ENCODE results near the gene CARD16. TPM values are rescaled to one million over a fixed set of nuclear protein-coding genes. Genes with fewer than 3 reads are reported as not detected.
"Not testable (repeated sequence)": the region's sequence is repeated elsewhere in the genome, so short reads cannot be mapped to it uniquely, and the experiment has no call there.

CARD16 gene
- total RNA-seq, 2 experiments from 2014 or later: 8.6 to 10.5 TPM

DNA sequence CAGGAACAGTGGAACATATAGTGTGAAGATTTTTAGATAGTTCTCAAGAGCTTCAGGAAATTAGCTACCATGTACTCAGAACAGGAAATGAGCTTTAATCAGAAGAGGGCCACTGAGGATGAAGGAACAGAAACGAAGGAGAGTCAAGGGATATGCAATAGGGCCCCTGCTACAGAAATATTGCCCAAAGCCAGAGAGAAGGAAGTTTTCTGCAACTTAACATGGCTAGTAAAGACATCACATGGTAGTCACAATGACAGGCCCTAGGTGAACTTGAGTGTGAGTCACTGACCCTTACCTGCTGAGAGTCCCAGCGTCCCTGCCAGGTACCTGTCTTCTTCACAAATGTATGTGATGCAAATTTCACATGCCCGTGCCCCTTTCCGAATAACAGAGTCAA is 25.2 kb upstream of the CARD16 start:
- Mint-ChIP-seq H3K9me3 (no peaks in the 10 kb centered on the region), H3K4me3 (peak overlapping the region; percentile 67), H3K27me3 (no peaks in the 10 kb centered on the region), H3K4me1 (ENCODE audit: low read depth) (peaks cover 36% of the 10 kb centered on the region), H3K36me3 (no peaks in the 10 kb centered on the region), H3K27ac (peak overlapping the region; percentile 50)
- ChIA-PET POLR2A (no interaction called here), CTCF (no interaction called here)
- peak; percentile 12 for DNase-seq
- intact Hi-C loops (cut with micrococcal nuclease): loop anchor here (2.0 kb wide), 2 partner anchors 16 to 24 kb away; no protein-coding TSS in a partner anchor

DNA sequence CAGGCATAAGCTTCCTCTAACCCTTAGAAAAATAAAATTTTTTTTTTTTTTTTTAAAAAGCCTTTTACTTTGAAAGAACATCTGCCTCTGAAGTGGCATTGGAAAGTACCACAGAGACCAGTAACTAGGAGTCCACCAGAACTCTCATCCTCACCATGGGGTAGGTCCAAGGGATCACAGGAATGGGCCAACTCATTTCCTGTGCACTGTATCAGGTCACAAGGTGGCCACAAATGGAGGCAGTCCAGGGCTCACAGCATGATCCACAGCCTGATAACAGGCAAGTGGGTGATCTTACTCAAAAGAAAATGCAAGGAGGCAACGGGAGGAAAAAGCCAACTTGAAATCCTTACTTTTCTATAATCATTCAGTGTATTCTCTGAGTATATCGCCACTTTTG is 24.6 kb upstream of the CARD16 start:
- POLR2A ChIA-PET: interaction anchor here (0.6 kb wide), 1 partner anchor 93 kb away, joined by 3 read pairs; no protein-coding TSS in a partner anchor
- H3K4me3 Mint-ChIP-seq, DNase-seq, H3K27me3 Mint-ChIP-seq, CTCF ChIA-PET, H3K36me3 Mint-ChIP-seq, H3K9me3 Mint-ChIP-seq, H3K27ac Mint-ChIP-seq: not testable (repeated sequence)
- peaks cover 36% of the 10 kb centered on the region for H3K4me1 Mint-ChIP-seq (ENCODE audit: low read depth)
- intact Hi-C loops (cut with micrococcal nuclease): loop anchor here (2.0 kb wide), 2 partner anchors 15 to 23 kb away; no protein-coding TSS in a partner anchor

DNA sequence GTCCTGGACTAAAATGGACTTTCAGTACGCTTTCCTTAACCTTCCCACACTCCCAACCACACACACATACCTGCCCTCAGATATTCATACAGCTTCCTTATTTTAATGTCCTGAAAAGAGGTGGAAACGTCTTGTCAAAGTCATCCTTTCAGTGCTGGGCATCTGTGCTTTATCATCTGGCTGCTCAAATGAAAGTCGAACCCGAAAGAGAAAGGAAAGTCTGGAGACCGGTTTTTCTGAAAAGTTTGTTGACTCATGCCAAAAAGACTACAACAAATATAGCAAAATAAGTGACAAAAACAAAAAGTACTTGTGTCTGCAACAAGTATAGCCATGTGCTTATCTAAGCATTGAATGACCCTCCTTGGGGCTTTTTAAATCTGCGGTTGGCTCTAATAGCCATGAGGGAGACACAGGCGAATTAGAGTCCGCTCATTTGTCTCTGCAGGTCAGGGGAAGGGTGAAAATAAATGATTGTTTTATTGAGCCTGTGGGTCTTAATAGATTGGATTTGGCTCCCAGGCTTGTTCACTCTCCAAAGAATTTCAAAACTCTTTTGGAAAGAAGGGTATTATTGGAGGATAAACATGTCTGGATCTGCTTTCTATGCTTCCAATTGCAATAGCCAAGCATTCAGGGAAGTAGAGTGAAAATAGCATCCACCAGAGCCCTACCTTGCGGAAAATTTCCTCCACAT is 18.3 kb upstream of the CARD16 start:
- not testable (repeated sequence) for H3K27me3 Mint-ChIP-seq
- H3K36me3 Mint-ChIP-seq: peaks cover 19% of the 10 kb centered on the region

DNA sequence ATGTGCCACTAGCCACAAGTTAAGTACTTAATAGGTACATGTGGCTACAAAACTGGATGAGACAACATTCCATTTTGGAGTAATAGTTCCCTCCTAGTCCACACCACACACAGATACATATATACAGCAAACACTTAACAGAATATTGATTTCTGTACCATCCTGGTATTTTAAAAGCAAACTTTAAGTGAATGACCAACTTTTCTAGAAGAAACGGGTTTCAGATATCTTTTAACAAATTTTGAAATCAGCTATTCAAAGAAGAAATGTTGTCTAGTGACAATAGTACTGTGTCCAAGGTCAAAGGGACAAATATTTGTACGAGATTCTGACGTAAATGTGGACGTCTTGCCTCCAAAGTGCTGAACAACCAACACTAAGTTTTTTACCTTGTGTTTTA is 12.3 kb upstream of the CARD16 start:
- Mint-ChIP-seq H3K27ac (no peak overlapping the region), H3K4me3 (no peak overlapping the region), H3K4me1 (ENCODE audit: low read depth) (no peaks in the 10 kb centered on the region), H3K36me3 (peaks cover 7% of the 10 kb centered on the region), H3K27me3 (no peaks in the 10 kb centered on the region), H3K9me3 (no peaks in the 10 kb centered on the region)
- CTCF ChIA-PET: no interaction called here
- POLR2A ChIA-PET: no interaction called here
- DNase-seq: no peak
- intact Hi-C loops (cut with micrococcal nuclease): no loop called here

More for the DNA sequence above, 18.3 kb upstream of the CARD16 start:
- DNase-seq; H3K27ac Mint-ChIP-seq; intact Hi-C loops (cut with micrococcal nuclease); POLR2A ChIA-PET; H3K4me3 Mint-ChIP-seq; H3K9me3 Mint-ChIP-seq; CTCF ChIA-PET: not testable (repeated sequence)
- H3K4me1 Mint-ChIP-seq (ENCODE audit: low read depth): peaks cover 12% of the 10 kb centered on the region

DNA sequence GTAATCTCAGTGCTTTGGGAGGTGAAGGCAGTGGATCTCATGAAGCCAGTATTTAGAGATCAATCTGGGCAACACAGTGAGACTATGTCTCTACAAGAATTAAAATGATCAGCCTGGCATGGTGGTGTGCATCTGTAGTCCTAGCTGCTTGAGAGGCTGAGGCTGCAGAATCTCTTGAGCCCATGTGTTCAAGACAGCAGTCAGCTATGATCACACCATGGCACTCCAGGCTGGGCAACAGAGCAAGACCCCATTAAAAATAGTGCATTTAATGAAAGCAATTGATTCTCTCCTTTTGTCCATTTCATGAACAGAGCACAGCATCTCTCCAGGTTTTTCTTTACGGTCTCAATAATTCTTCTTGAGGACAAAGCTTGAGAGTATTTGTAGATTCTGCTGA is 11.3 kb upstream of the CARD16 start:
- Mint-ChIP-seq H3K9me3 (no peaks in the 10 kb centered on the region), H3K4me3 (no peak overlapping the region), H3K27ac (no peak overlapping the region), H3K4me1 (ENCODE audit: low read depth) (no peaks in the 10 kb centered on the region), H3K27me3 (no peaks in the 10 kb centered on the region), H3K36me3 (peaks cover 4% of the 10 kb centered on the region)
- ChIA-PET CTCF (no interaction called here), POLR2A (no interaction called here)
- intact Hi-C loops (cut with micrococcal nuclease): no loop called here
- DNase-seq: no peak

DNA sequence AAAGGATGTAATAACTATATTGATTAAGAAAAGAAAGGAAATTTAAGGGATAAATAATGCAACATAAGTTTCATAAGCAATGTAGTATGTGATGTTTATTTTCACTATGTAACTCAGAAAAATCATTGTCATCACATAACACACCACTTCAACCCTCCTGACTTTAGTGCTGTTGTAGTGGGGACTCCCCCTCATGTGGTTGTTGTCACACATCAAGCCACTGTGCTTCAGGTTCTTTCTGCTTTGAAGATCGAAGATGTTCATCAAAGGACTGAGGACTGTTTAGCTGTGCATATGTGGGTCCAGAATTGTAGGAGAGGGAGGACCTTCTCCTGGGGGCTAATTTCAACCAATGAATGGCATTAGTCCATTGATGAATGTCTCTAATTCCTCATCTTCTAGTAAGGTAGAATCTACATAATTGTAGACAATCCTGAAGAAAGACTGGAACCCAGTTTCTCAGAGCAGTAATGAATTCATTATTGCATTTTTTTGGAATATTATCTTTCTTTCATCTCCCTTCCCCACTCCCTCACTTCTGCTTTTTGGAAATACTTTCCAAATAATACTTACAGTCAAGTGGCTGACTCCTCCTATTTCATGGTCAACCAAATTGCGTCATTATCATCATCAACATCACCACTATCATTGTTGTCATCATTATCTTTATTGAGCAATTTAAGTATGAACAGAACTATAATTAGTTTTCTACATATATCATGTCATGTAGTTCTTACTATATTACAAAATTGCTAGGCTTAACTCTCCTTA is 9.8 kb upstream of the CARD16 start:
- Mint-ChIP-seq H3K9me3 (no peaks in the 10 kb centered on the region), H3K27me3 (no peaks in the 10 kb centered on the region), H3K27ac (no peak overlapping the region), H3K36me3 (no peaks in the 10 kb centered on the region), H3K4me3 (no peak overlapping the region), H3K4me1 (ENCODE audit: low read depth) (no peaks in the 10 kb centered on the region)
- CTCF ChIA-PET: no interaction called here
- DNase-seq: no peak
- POLR2A ChIA-PET: interaction anchor here (0.6 kb wide), 1 partner anchor 763 kb away, joined by 4 read pairs; no protein-coding TSS in a partner anchor
- intact Hi-C loops (cut with micrococcal nuclease): loop anchor here (2.0 kb wide), 1 partner anchor 16 kb away; no protein-coding TSS in a partner anchor

DNA sequence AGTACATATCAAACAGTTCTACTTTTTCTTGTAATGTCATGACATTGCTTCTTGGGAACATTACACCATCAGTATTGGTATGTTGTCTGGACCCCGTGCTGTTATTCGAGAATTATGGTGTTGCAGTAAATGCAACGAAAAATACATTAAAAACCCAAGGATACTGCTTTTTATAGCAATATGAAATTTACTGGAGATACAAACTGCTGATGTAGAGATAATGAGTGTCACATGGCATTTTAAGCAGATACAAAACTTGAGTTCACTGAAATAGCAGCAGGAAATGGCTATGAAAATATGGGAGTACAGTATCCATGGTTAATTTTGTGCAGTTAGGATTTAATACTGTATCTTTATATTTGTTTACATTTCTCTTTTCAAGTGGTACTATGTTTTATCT is 7.4 kb upstream of the CARD16 start:
- Mint-ChIP-seq H3K36me3 (no peaks in the 10 kb centered on the region), H3K9me3 (no peaks in the 10 kb centered on the region), H3K4me1 (ENCODE audit: low read depth) (peaks cover 1% of the 10 kb centered on the region), H3K27me3 (no peaks in the 10 kb centered on the region), H3K27ac (no peak overlapping the region), H3K4me3 (no peak overlapping the region)
- DNase-seq: no peak
- intact Hi-C loops (cut with micrococcal nuclease): no loop called here
- ChIA-PET POLR2A (no interaction called here), CTCF (no interaction called here)

DNA sequence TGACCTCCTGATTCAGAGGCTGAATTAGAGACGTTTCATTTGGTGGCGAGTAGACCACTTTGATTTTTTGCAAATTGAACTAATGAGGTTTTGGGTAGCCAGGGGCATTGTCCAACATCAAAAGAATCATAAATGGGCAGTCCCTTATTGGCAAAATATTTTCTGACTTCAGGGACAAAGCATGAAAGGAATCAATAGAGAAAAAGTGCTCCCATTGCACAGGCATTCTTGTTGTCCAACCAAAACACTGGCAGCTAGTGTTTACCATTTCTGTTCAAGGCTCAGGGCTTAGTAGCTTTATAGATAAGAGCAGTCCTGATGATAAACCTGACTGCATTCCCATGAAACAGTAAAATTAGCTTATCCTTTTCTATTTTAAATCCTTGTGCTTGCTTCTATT is 6.4 kb upstream of the CARD16 start:
- ChIA-PET CTCF (no interaction called here), POLR2A (no interaction called here)
- Mint-ChIP-seq H3K9me3 (no peaks in the 10 kb centered on the region), H3K27me3 (no peaks in the 10 kb centered on the region), H3K36me3 (no peaks in the 10 kb centered on the region), H3K4me1 (ENCODE audit: low read depth) (peaks cover 9% of the 10 kb centered on the region), H3K27ac (no peak overlapping the region), H3K4me3 (no peak overlapping the region)
- intact Hi-C loops (cut with micrococcal nuclease): no loop called here
- no peak for DNase-seq

DNA sequence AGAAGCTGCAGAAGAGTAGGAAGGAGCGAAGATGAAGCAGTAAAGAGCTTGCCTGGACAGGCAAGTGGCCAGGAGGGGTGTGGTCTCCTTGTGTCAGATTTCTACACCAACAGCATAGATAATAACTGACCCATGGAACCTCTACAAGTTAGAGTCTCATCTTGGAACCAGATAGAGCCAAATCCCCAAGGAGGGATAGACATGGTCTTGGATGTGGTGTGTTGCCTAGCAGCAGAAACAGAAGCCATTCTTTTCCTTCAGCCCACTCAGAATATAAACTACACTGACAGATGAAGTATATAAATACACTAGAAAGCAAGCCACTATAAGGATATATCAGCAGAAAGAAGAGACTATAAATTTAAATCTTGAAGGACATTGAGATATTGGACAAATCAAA is 4.3 kb upstream of the CARD16 start:
- no peak overlapping the region for H3K4me3 Mint-ChIP-seq
- ChIA-PET CTCF (no interaction called here), POLR2A (no interaction called here)
- no peaks in the 10 kb centered on the region for H3K36me3 Mint-ChIP-seq
- peaks cover 25% of the 10 kb centered on the region for H3K4me1 Mint-ChIP-seq (ENCODE audit: low read depth)
- DNase-seq: no peak
- H3K9me3 Mint-ChIP-seq: no peaks in the 10 kb centered on the region
- H3K27ac Mint-ChIP-seq: no peak overlapping the region
- H3K27me3 Mint-ChIP-seq: no peaks in the 10 kb centered on the region
- intact Hi-C loops (cut with micrococcal nuclease): no loop called here

DNA sequence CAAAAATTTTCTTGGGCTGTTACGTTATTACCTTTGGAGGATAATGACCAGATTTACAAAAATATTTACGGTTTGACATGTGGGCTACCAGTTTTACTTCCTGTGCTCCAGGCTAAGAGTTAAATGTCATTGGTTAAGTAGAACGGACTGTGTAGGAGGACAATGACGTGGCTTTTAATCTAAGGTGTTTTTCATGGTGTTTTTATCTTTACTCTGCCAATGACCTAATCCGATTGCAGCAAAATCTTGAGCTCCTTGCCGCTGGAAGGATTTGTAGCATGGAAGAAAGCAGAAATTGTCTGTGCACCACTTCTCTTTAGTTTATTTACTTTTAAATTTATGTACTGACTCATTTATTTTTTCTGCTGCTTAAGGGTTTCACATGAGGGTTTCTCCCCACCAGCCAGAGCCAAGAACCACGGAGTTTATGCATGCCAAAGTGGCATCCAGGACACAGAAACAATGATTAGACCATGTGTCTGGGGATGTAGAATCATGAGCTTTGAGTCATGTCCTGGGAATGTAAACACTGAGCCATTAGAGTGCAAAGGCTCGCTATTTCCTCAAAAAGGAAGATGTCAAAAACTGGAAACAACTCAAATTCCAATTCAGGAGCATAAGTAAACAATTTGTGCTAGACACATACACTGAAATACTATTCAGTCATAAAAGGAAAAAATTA is 1.9 kb upstream of the CARD16 start:
- POLR2A ChIA-PET: no interaction called here
- CTCF ChIA-PET: no interaction called here
- H3K4me3 Mint-ChIP-seq: no peak overlapping the region

DNA sequence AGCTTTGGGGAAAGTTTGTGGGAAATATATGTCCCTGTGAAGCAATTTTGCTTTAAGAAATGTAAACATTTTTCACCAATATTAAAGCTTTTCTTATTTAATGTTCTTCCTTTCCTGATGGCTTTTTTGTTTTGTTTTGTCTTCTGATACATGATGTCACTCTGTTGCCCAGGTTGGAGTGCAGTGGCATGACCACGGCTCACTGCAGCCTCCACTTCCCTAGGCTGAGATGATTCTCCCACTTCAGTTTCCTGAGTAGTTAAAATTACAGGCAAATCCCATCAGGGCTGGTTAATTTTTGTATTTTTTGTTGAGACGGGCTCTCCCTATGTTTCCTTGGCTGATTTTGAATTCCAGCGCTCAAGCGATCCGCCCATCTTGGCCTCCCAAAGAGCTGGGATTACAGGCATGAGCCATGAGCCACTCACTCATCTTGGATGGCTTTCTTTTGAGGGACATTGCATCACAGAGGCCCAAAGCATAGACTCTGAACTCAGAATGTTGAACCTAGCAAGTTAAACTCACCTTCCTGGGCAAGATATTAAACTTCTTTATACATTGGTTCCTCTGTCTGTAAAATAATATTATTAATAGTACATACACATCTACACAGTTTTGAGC is 651 bp upstream of the CARD16 start:
- no peaks in the 10 kb centered on the region for H3K9me3 Mint-ChIP-seq
- no peak overlapping the region for H3K27ac Mint-ChIP-seq
- ChIA-PET POLR2A (no interaction called here), CTCF (no interaction called here)
- peaks cover 54% of the 10 kb centered on the region for H3K4me1 Mint-ChIP-seq (ENCODE audit: low read depth)
- no peak for DNase-seq
- intact Hi-C loops (cut with micrococcal nuclease): loop anchor here (1.0 to 2.0 kb wide), 4 partner anchors 12 to 340 kb away; no protein-coding TSS in a partner anchor
- H3K4me3 Mint-ChIP-seq: peak overlapping the region; percentile 77
- no peaks in the 10 kb centered on the region for H3K27me3 Mint-ChIP-seq
- H3K36me3 Mint-ChIP-seq: peaks cover under 1% of the 10 kb centered on the region

More for the DNA sequence above, 1.9 kb upstream of the CARD16 start:
- H3K27ac Mint-ChIP-seq: no peak overlapping the region
- no peaks in the 10 kb centered on the region for H3K9me3 Mint-ChIP-seq
- no peaks in the 10 kb centered on the region for H3K27me3 Mint-ChIP-seq
- no peaks in the 10 kb centered on the region for H3K36me3 Mint-ChIP-seq
- intact Hi-C loops (cut with micrococcal nuclease): loop anchor here (2.0 kb wide), 1 partner anchor 24 kb away; no protein-coding TSS in a partner anchor
- H3K4me1 Mint-ChIP-seq (ENCODE audit: low read depth): peaks cover 45% of the 10 kb centered on the region
- no peak for DNase-seq

DNA sequence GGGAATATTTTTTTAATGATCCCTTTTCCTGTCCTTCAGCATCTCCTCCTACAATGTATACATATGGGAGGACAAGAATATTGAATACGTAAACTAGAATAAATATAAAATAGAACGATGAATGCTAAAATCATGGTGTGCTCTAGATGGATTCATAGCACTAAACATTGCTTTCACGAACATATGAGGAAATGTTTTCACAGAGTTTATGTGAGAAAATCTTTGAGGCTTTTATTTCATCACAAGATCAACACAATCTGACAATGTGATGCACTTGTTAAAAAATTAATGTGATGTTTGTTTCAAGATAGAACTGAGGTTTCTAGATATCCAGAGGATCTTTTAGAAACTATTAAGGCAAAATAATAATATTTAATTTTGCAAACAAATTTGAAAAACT is 3.0 kb downstream of the CARD16 start:
- intact Hi-C loops (cut with micrococcal nuclease): no loop called here
- ChIA-PET CTCF (no interaction called here), POLR2A (no interaction called here)
- Mint-ChIP-seq H3K4me3 (no peak overlapping the region), H3K4me1 (ENCODE audit: low read depth) (peaks cover 55% of the 10 kb centered on the region), H3K36me3 (peaks cover 20% of the 10 kb centered on the region), H3K27ac (no peak overlapping the region), H3K27me3 (no peaks in the 10 kb centered on the region), H3K9me3 (peaks cover 11% of the 10 kb centered on the region)
- no peak for DNase-seq
